Calu3 (cell line): ENCODE data around the gene IPPK. TPM values are rescaled to one million over a fixed set of nuclear protein-coding genes. Genes with fewer than 3 reads are reported as not detected.

Source experiments
- BruUV-seq: library from RNA; stranded (reverse); fragments of 400-500 nt; replicated peaks from 2 replicates; lab custom pipeline; 2021; lab: Mats Ljungman, UMichigan
- CTCF ChIA-PET: fragments of 300-600 bp; sonication (Branson Sonifier 250); formaldehyde crosslinking; loops from one replicate; lab custom pipeline; 2022; ENCODE audit warnings: antibody characterized with exemption; lab: Charles Lee
- DNase-seq: peaks from one replicate; pipeline ENCODE4 v3.0.0; 2022
- H3K27ac Mint-ChIP-seq: one replicate; pipeline ENCODE4 v1.8.0; 2022; ENCODE audit warnings: mixed read lengths; ENCODE audit not compliant: unreplicated experiment
- H3K27me3 Mint-ChIP-seq: one replicate; pipeline ENCODE4 v1.8.0; 2022; ENCODE audit warnings: mixed read lengths; ENCODE audit not compliant: unreplicated experiment
- H3K36me3 Mint-ChIP-seq: one replicate; pipeline ENCODE4 v1.8.0; 2022; ENCODE audit warnings: mild to moderate bottlenecking, moderate library complexity, mixed read lengths; ENCODE audit not compliant: insufficient read depth, unreplicated experiment
- H3K4me1 Mint-ChIP-seq: one replicate; pipeline ENCODE4 v1.8.0; 2022; ENCODE audit warnings: mild to moderate bottlenecking, low read depth, mixed read lengths; ENCODE audit not compliant: unreplicated experiment
- H3K4me3 Mint-ChIP-seq: one replicate; pipeline ENCODE4 v1.8.0; 2022; ENCODE audit warnings: mild to moderate bottlenecking, low read depth, moderate library complexity, mixed read lengths; ENCODE audit not compliant: unreplicated experiment
- H3K9me3 Mint-ChIP-seq: one replicate; pipeline ENCODE4 v1.8.0; 2022; ENCODE audit warnings: low read depth, mixed read lengths; ENCODE audit not compliant: unreplicated experiment
- CTCF ChIP-seq: fragments of 200-600 bp; IDR thresholded peaks from one replicate; pipeline ENCODE4 v1.8.0; 2022; ENCODE audit warnings: antibody characterized with exemption; ENCODE audit not compliant: unreplicated experiment
- intact Hi-C: fragments of 100-400 bp; cut with micrococcal nuclease; formaldehyde crosslinking; loops from one replicate; pipeline ENCODE4 v1.10.0; 2022; ENCODE audit not compliant: unreplicated experiment
- total RNA-seq: library from RNA; stranded (reverse); gene quantifications from 2 replicates; pipeline ENCODE4 v1.2.3, GENCODE V29; 2022

Gene IPPK
- total RNA-seq, 1 experiment from 2014 or later: 8.9 TPM

GRCh38 chr9:92666912-92667532 lies 2.9 kb downstream of the IPPK start:
- H3K4me3 Mint-ChIP-seq: no peak overlapping the region
- DNase-seq: no peak
- H3K27me3 Mint-ChIP-seq: no peaks in the 10 kb centered on the region
- no peak overlapping the region for H3K27ac Mint-ChIP-seq
- no TSS peak for BruUV-seq
- no peak for TF ChIP-seq CTCF
- CTCF ChIA-PET: no interaction called here
- peaks cover 38% of the 10 kb centered on the region for H3K36me3 Mint-ChIP-seq
- intact Hi-C loops: no loop called here
- no peaks in the 10 kb centered on the region for H3K9me3 Mint-ChIP-seq
- H3K4me1 Mint-ChIP-seq: peaks cover 25% of the 10 kb centered on the region

- no peak for TF ChIP-seq CTCF
- DNase-seq: no peak
- H3K36me3 Mint-ChIP-seq: peaks cover 32% of the 10 kb centered on the region
- H3K27me3 Mint-ChIP-seq: no peaks in the 10 kb centered on the region
- no peaks in the 10 kb centered on the region for H3K9me3 Mint-ChIP-seq
- BruUV-seq: no TSS peak
- CTCF ChIA-PET: no interaction called here
- intact Hi-C loops: no loop called here
- H3K4me3 Mint-ChIP-seq: no peak overlapping the region
- no peak overlapping the region for H3K27ac Mint-ChIP-seq
- H3K4me1 Mint-ChIP-seq: peaks cover 25% of the 10 kb centered on the region
Measured at GRCh38 chr9:92666236-92666635, 3.7 kb downstream of the IPPK start.

DNA sequence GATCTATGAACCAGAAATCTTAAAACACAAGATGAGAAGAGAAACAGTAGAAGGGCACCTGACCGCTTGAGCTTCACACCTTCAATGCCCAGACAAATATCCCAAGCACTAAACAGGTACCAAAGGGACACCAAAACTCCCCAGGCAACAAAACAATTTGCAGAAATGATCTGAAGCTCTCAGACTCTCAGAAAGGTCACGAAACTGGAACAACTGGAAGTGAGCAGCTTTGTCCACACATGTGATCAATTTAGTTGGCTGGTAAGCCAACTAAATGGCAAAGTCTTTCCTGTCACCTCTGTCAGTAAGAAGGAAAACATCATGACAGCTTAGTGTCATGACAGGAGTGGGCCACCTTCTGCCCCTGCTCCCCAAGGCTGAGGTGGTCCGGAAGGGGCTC lies 4.1 kb downstream of the IPPK start:
- no peak overlapping the region for H3K27ac Mint-ChIP-seq
- no peaks in the 10 kb centered on the region for H3K27me3 Mint-ChIP-seq
- no peak for DNase-seq
- CTCF ChIA-PET: no interaction called here
- H3K36me3 Mint-ChIP-seq: peaks cover 28% of the 10 kb centered on the region
- no peak for TF ChIP-seq CTCF
- H3K9me3 Mint-ChIP-seq: no peaks in the 10 kb centered on the region
- H3K4me3 Mint-ChIP-seq: no peak overlapping the region
- BruUV-seq: no TSS peak
- peaks cover 25% of the 10 kb centered on the region for H3K4me1 Mint-ChIP-seq
- intact Hi-C loops: no loop called here

DNA sequence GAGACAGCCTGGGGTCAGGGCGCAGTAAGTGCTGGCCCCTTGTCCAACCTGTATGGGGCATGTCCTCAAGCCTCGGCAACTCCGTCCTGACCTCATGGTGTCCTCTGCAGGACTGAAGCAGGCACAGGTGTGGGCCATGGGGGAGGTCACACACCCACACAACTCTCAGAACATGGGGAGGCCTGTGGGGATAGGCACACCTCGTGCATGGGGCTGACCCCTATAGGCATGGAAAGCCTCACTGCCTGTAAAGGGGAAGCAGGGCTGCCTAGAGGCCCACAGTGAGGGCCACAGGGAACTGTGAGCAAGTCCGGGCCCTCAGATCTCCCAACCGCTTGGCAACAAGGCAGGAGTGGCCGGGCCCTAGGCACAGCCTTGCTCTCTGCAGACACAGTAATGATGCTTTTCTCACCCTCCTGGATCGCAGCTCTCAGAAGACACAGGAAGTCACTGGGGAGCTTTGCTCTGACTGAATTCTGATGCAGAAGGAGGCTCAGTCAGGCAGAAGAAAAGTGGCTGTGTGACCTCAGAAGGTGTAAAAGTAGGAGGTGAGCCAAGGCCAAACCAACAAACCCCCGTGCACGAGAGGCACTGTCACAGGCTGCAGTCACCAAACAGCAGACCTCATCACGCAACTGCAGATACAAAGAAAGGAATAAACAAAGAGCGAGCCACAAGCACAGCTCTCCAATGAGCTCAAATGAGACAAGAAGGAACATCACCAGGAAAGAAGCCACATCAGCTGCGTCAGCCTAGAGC lies 5.4 kb downstream of the IPPK start:
- no peak overlapping the region for H3K4me3 Mint-ChIP-seq

More for the DNA sequence above, 5.4 kb downstream of the IPPK start:
- H3K4me1 Mint-ChIP-seq: peaks cover 25% of the 10 kb centered on the region
- H3K36me3 Mint-ChIP-seq: peaks cover 15% of the 10 kb centered on the region
- no peak for TF ChIP-seq CTCF
- CTCF ChIA-PET: no interaction called here
- no peak overlapping the region for H3K27ac Mint-ChIP-seq
- DNase-seq: no peak
- no peaks in the 10 kb centered on the region for H3K9me3 Mint-ChIP-seq
- intact Hi-C loops: no loop called here
- no TSS peak for BruUV-seq
- no peaks in the 10 kb centered on the region for H3K27me3 Mint-ChIP-seq
